Stimulated activated CD4-positive, alpha-beta T cell treated with anti-CD3 and anti-CD28 coated beads, Interleukin-1b, Interleukin-23, amount 100 ng/mL, for 24 hours (primary cell): ENCODE data around the gene NTNG2.
A peak's percentile ranks its signal among the peaks of the same experiment; 100 is the strongest.

Experiments
- DNase-seq, 4 experiments: peaks; one replicate each; pipeline ENCODE4 v3.0.0-alpha.2; 2020; ENCODE audit warnings: low read depth in 4 of 4, low spot score in 1 of 4

Gene NTNG2

DNA sequence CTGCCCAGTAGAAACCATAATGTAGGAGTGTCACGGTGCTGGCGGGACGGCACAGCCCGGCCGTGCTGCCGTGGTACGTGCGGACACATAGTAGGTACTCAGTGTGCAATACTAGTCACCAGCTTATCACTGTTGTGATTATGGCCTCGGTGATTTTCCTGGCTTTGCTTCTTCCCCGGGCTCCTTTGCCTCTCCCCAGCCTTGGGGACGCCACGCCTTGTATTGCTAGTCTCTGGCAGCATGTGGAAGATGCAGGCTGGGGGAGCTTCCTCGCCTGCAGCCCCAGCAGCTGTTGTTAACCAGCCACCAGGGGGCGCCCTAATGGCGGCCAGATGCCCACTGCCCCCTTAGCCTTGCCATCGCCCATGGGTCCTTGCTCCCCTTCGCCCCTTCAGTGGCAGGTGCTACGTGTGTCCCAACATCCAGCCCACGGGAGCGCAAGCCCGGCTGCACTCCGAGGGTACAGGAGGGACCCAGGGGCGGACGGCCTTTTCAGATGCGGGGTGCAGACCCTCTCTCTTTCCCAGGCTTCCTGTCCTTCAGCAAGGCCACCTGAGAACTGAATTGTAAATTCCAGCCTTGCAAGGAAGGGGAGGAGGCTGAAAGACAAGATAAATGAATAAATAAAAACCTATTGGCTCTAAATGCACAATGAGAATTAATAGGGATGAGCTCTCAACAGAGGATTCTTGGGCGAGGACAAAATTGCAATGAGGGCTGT lies 8.0 kb downstream of the NTNG2 start:
- peak in 2 of 4 experiments; percentile 40 to 43 for DNase-seq

DNA sequence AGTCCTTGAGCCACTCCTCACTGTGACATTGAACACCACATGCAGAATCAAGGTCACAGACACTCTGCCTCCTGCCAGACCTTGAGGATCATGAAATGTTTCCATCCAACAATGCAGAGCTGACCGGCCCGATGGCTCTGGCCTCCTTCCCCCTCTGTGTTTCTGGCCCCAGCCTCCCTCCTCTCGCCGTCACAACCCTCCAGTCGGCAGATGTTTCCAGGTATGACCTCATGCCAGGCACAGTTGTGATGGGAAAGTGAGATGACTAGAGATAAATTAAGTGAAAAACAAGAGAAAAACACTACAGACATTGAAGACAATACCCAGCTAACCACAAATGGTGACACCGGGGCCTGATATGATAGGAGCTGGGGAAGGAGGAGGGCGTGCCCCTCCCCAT lies 9.8 kb downstream of the NTNG2 start:
- DNase-seq, result no peak

DNA sequence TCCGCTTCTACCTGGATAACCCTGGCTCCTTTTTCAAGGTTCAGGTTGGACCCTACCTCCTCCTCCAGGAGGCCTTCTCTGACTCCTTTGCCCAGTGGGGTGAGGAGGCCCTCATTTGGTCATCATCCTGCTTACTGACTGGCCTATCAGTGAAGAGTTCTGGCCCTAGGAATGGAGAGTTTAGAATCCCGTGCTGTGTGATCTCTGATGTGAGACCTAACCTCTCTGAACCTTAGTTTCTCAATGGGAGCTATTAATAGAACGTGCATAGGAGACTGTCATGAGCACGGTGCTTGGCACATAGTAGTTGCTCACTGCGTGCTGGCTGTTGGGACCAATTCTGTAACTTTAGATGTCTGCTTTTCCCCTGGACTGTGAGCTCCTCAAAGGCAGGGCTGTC lies 10.3 kb downstream of the NTNG2 start:
- DNase-seq, result no peak

DNA sequence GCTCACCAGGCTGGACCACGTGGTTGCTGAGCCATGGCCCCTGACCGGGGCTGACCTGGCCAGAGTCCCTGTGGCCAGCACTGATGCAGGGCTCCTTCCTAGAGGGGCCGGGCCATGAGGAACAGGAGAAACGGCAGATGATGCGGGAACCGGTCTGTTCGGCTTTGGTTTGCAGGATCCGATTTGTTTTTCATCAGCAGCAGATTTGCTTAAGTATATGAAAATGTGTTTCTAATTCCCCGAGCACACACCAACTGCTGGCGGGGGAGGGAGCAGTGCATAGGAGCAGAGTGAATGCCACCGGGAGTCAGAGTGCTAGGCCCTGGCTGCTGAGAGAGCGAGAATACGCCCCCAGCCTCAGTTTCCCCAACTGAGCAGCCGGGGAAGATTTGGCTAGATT lies 13.6 kb downstream of the NTNG2 start:
- no peak for DNase-seq

DNA sequence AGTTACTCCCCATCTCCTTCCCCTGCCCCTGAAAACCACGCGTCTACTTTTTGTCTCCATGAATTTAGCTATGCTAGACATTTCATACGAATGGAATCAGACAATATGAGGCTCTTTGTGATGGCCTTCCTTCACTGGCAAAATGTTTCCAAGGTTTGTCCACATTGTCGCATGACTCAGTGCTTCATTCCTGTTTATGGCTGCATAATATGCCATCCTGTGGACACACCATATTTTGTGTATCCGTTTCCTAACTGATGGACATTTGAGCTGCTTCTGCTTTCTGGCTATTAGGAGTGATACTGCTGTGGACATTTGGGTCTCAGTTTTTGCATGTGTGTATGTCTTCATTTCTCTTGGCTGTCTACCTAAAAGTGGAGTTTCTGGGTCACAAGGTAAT lies 14.5 kb downstream of the NTNG2 start:
- no peak for DNase-seq

DNA sequence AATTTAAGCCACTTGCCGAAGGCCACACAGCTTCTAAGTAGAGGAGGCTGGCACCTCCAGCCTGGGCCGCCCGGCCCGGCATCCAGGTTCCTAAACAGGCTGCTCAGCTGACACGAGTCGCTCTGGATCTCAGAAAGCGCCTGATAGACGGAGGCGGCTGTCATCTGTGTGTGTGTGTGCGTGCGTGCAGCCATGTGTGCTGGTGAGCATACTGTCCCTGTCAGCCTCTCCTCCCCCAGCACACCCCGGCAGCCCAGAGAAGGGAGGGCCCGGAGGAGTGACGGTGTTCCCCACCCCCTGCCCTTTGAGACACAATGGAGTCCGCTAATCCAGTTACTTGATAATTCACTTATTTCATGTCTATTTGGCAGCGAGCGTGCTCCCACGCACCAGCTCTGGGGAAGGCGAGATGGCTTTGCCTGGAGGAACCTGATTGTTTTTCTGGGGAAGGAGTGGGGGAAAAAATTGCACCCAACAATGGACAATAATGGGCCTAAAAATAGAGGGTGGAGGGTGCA lies 20.0 kb downstream of the NTNG2 start:
- no peak for DNase-seq

DNA sequence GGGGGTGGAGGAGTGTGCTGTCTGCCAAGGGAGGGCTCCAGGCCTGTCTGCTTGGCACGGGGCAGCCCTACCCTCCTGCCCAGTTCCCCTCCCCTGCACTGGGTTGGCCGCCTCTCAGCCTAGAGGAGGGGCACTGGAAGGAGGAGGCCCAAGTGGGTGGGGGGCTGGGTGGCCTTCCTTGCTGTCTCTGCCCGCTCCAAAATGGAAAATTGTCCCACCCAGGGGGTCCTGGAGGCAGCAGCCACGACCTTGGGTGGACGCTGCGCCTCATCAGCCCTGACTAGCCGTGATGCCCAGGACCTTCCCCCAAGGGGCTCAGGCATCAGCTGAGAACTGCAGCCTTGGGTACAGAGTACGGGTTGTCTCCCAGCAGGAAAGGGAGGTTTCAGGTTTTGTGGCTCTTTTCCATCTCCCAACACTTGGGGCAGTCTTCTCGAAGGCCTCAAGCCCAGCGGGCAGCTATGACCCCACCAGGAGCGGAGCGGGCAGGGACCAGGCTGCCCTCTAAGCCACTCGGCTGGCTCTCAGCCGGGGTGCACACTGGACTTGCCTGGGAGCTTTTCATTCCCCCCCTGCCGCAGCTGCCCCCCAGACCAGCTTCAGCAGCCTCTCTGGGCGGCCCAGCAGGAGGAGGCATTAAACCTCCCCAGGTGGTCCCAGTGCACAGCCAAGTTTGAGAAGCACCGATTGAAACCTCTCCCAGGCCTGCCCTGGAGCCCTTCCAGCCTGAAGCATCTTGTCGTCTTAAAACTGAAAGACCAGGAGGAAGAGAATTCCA lies 20.6 kb downstream of the NTNG2 start:
- no peak for DNase-seq

DNA sequence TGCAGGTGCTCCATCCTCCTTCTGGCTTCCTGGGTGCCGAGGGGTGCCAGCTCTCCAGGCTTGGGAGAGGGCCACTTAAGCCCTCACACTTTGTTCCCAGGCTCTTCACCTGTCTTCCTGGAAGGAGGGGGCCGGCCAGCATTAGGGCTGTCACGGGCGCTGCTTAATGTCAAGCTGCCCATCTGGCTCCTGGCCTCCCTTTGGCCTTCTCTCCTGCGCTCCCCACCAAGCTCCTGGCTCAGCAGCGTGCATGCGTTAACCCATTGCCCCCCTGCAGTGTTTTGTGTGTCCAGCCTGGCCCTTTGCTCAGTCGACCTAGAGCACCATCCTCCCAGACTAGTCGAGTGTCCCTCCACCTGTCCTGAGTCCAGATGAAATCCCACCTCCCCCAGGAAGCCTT lies 21.3 kb downstream of the NTNG2 start:
- DNase-seq, result no peak

DNA sequence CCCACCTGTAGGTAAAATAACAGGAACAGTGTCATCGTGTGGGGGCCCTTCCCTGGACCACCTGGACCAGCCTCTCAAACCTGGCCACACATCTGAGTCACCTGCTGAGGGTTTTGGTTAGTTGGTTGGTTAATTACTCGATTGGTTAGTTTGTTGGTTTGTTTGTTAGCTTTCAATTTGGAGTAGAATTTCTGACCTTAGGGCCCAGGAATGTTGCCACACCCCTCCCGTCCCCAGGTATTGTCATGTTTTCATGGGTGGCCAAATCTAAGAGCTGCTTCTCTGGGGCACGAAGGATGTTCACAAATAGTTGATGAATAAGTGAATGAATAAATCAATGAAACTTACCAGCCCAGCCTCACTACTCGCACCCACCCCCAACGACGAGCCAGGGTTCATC lies 21.9 kb downstream of the NTNG2 start:
- DNase-seq, result no peak

DNA sequence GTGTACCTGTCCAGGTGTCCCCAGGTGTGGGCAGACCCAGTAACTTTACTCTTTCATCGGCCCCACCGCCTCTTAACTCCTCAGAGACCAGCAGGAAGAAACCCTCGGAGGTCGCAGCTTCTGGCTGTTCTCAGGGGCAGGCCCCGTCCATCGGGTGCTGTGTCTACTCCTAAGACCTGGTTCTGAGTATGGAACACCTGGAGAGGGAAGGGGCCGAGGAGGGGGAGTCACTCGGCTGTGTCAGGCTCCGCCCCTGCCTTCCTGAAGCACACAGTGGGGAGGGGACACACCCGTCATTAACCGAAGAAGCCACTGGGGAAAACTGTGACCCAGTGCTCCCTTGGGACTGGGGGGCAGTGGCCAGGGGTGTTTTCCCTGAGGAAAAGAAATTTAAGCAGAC lies 22.3 kb downstream of the NTNG2 start:
- no peak for DNase-seq

DNA sequence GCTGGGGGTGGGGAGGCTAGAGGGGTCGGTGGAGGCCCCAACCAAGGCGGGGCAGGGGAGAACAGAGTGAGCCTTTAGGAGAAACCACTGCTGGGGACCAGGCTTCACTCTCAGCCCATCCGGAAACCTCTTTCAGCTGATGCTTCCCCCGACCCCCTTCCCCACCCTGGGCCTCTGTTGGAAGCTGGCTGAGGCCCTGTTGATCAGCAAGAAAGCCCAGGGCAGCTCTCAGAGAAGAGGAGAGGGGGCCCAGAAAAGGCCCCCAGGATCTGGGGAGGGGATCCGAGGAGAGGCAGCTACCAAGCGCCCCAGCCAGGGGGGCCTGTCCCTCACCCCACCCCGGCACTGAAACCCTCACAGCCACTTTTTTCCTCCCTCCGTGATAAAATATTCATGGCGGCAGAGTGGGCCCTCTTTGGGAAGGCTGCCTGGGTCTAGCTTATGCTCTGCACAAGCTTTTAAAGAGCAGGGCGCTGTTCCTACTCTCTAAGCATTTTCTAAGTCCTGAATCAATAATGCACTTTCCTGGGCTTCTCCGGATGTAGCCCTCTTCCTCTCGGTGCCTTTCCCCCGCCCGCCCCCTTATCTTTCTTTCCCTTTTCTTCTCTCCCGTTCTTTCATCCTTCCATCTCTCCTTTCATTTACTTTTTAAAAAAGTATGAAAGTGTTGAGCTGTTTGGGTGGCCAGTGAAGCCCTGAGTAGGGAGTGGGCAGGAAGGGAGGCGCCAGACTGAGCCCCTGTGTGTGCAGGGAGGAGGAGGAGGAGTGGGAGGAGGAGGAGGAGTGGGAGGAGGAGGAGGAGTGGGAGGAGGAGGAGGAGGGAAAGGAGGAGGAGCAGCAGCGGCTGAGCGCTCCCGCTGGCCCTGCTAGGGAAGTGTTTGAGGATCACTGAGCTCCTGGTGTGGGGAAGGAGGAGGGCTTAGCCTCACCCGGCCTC lies 23.5 kb downstream of the NTNG2 start:
- no peak for DNase-seq

DNA sequence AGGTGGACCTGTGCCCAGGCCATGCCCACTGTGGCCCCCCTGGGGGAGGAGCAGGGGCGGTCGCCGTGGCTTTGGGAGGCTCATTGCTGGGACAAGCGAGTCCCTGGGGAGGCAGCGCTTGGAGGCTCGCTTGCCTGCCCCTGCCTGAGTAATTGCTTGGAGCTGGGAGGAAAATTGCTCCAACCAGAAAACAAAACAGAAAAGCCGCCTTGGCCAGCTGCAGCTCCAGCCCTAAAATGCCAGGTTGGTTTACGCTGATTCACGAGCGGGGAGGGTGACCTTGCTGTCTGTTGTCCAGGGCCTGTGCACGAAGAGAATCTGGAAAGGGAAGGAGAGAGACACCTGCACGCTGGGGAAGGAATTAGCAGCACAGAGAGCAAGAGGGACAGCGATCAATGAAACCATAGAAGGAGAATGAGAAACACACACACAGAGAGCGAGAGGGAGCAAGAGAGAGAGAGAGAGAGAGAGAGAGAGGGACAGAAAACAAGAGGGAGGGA lies 25.3 kb downstream of the NTNG2 start:
- no peak for DNase-seq

DNA sequence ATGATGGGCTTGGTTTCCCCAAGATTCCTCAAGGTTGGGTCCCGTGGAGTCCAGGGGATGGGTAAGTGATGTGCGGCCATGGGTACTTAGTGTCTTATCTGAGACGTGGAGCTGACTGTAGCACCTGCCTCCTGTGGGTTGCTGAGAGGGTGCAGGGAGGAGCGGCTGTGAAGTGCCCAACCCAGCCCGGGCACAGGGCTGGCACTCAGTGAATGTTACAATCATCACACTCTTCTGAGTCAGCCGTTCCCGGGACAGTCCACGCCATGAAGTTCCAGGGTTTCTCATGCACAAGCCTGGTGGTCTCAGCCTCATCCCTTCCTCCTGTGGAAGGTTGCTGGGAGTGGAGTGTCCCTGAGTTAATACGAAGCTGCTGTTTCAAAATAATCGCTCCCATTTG lies 29.1 kb downstream of the NTNG2 start:
- no peak for DNase-seq

DNA sequence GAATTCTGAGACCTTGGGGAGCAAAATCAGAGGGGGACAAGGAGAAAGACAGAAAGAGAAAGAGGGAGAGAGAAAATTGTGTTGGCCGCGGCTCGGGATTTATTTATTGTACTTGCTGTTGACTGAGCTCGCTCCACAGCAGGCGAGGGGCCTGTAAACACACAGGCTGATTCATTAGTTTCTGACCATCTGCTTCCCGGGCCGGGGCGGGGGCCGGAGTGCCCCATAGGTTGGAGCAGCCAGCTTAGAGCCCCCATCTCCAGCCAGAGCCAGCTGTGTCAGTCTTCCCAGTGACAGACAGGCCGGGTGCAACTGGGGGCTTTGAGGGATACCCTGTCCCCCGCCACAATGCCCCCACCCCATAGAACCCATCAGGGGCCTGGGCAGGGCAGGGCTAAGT lies 30.9 kb downstream of the NTNG2 start:
- no peak for DNase-seq

DNA sequence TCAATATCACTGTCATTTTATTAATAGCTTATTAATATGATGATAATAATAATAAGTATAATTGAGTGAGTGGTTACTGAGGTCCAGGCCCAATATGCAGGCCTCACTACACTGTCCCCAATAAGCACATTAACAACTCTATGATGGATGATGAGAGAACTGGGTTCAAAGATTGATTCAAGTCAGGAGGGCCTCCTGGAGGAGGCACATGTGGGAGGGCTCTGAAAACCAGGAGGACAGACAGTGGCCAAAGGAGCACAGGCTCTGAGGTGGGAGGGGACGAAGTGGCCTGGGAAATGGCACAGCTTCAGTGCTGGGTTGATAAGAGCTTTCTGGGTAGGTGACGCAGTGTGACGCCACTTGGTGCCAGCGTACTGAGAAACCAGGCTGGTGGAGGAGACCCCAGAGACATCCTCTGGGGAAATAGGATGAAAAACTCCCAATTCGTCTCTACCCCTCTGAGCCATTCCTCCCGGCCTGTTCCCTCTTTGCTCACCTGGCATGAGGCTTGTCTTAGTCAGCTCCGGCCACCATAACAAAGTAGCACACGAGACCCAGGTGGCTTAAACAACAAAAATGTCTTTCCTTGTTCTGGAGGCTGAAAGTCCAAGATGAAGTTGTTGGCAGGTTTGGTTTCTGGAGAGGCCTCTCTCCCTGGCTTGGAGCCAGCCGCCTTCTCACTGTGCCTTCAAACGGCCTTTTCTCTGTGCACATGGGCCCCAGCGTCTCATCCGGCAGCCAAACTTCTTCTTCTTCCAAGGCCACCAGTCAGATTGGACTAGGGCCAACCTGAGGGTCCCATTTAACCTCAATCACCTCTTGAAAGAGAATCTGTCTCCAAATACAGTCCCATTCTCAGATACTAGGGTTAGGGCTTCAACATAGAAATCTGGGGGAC lies 31.6 kb downstream of the NTNG2 start:
- DNase-seq, result no peak

DNA sequence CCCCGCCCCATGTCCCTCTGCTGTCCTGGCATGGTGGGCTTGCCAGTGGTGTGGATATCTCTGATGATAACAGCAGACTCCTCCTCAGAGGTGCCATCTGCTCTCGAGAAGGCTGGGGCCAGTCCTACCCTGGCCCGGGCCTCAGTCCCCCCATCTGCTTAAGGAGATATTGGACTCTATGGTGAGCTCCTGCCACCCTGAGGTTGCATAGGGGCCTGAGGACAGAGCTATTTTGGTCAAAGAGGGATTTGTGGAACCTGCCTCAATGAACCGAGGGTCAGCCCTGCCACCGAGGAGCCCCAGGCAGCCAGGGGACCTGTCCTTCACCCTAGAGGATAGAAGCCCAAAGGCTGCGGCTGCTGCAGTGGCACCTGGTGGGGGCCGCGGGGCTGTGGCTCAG lies 32.6 kb downstream of the NTNG2 start:
- DNase-seq, result no peak

DNA sequence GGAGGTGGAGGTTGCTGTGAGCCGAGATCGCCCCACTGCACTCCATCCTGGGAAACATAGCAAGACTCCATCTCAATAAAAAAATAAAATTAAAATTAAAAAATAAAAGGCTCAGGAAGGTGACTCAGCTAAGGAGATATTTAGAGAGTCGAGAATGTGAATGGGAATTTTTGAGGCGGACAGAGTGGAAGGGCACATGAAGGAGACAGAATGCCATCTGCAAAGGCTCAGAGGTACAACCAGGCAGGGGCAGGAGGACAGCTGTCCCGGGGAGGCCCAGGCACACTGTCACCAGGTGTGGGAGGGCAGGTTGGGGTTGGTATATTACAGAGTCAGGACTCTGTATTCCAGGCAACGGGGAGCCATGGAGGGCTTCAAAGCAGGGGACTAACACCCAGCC lies 35.5 kb downstream of the NTNG2 start:
- no peak for DNase-seq

DNA sequence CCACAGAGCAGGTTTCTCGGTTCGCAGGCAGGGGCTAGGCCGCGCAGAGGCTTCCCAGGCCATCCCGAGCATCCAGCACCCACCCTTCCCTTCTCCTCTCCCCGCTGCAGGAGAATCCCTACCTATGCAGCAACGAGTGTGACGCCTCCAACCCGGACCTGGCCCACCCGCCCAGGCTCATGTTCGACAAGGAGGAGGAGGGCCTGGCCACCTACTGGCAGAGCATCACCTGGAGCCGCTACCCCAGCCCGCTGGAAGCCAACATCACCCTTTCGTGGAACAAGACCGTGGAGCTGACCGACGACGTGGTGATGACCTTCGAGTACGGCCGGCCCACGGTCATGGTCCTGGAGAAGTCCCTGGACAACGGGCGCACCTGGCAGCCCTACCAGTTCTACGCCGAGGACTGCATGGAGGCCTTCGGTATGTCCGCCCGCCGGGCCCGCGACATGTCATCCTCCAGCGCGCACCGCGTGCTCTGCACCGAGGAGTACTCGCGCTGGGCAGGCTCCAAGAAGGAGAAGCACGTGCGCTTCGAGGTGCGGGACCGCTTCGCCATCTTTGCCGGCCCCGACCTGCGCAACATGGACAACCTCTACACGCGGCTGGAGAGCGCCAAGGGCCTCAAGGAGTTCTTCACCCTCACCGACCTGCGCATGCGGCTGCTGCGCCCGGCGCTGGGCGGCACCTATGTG lies 36.1 kb downstream of the NTNG2 start:
- DNase-seq, result no peak

DNA sequence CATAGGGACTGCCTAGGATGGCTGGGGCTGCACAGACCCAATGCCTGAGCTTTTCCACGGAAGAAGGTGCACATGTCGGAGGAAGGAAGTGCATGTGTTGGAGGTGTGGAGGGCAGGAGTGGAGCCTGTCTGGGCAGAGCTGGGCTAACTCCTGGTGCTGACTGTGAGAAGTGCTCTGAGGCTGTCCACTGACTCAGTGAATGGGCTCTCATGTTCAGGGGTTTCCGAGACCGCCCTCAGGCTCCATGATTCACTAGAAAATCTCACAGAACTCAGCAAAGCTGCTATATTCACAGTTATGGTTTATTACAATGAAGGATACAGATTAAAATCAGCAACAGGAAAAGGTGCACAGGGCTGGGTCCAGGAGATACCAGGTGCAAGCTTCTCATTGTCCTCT lies 37.2 kb downstream of the NTNG2 start:
- no peak for DNase-seq

DNA sequence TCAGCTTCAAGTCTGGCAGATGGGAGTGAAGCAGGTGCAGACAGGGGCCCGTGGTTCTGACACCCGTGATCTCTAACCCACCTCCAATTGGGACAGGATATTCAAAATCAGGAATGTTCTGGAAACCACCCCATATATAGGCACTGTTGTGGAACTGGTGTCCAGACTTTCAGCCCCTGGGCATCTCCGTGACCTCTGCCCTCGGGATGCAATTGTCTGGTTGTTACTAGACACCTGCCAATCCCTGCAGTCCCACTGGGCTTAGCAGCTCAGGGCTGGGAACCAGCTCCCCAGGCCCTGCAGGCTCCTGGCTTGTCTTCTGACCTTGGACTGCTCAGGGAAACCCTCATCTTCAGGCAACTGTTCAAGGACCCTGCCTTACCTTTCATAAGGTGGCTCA lies 38.8 kb downstream of the NTNG2 start:
- DNase-seq, result no peak
